22Rv1 (cell line): Measurements from ENCODE around the gene MYO9B.

Source experiments
- ZFX ChIP-seq: fragments of 450-650 bp; IDR thresholded peaks from 2 replicates; pipeline ENCODE4 v1.6.1; 2017; ENCODE audit warnings: antibody characterized with exemption, borderline replicate concordance
- TF ChIP-seq, protein P1 (sequence below): fragments of 450-650 bp; IDR thresholded peaks from 2 replicates; pipeline ENCODE4 v1.5.1; 2017; ENCODE audit warnings: mild to moderate bottlenecking

DNA sequence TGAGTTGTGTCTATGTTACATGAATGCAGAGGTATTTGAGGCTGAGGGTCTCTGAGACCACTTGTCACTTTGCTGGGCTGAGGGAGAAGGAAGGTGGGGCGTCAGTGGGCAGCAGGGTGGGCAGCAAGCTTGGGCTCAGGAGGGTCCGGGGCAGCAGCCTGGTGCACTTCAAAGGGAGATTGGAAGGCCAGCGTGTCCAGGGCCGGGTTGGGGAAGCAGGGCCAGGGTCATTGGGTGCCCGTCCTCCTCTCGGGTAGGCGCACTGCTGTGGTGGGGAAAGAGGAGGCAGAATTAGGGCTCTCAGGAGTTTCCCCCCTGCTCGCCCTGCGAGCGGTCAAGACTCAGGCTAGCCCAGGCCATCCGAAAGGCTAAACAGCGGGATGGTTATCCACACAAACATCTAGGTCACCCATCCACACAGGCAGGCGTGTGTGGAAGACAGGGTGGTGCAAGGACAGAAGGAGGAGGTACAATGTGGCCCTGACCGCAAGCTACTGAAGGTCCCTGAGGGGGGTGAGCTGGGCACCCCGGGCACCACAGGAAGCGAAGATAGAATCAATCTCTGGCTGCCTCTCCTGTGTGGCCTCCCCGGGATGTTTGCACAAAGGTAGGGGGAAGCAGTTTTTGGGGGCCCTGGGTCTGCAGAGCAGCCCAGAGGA, 37.7 kb downstream of the MYO9B start:
- TF ChIP-seq, protein P1, sequence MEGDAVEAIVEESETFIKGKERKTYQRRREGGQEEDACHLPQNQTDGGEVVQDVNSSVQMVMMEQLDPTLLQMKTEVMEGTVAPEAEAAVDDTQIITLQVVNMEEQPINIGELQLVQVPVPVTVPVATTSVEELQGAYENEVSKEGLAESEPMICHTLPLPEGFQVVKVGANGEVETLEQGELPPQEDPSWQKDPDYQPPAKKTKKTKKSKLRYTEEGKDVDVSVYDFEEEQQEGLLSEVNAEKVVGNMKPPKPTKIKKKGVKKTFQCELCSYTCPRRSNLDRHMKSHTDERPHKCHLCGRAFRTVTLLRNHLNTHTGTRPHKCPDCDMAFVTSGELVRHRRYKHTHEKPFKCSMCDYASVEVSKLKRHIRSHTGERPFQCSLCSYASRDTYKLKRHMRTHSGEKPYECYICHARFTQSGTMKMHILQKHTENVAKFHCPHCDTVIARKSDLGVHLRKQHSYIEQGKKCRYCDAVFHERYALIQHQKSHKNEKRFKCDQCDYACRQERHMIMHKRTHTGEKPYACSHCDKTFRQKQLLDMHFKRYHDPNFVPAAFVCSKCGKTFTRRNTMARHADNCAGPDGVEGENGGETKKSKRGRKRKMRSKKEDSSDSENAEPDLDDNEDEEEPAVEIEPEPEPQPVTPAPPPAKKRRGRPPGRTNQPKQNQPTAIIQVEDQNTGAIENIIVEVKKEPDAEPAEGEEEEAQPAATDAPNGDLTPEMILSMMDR: no peak
- TF ChIP-seq ZFX: no peak
